Nephron progenitor cell (in vitro differentiated cells): ENCODE results near the gene LHPP.

Experiments used
- DNase-seq: peaks from one replicate; pipeline ENCODE4 v3.0.0; 2021
- H3K27ac Mint-ChIP-seq: 2 replicates; pipeline ENCODE4 v1.8.0; 2021; ENCODE audit warnings: mild to moderate bottlenecking, moderate library complexity, mixed read lengths
- H3K27me3 Mint-ChIP-seq: 2 replicates; pipeline ENCODE4 v1.8.0; 2021; ENCODE audit warnings: mild to moderate bottlenecking, low read depth, mixed read lengths; ENCODE audit not compliant: poor library complexity
- H3K36me3 Mint-ChIP-seq: 2 replicates; pipeline ENCODE4 v1.8.0; 2021; ENCODE audit warnings: low read depth, mixed read lengths
- H3K4me1 Mint-ChIP-seq: 2 replicates; pipeline ENCODE4 v1.8.0; 2021; ENCODE audit warnings: mixed read lengths
- H3K4me3 Mint-ChIP-seq: 2 replicates; pipeline ENCODE4 v1.8.0; 2021; ENCODE audit warnings: mild to moderate bottlenecking, moderate library complexity, mixed read lengths
- H3K9me3 Mint-ChIP-seq: 2 replicates; pipeline ENCODE4 v1.8.0; 2021; ENCODE audit warnings: mild to moderate bottlenecking, moderate library complexity, mixed read lengths
- TF ChIP-seq, protein P1 (sequence below): fragments of 200-600 bp; sonication (generic); IDR thresholded peaks from 2 replicates; pipeline ENCODE4 v1.5.0; 2021; ENCODE audit warnings: antibody characterized with exemption

The LHPP gene

DNA sequence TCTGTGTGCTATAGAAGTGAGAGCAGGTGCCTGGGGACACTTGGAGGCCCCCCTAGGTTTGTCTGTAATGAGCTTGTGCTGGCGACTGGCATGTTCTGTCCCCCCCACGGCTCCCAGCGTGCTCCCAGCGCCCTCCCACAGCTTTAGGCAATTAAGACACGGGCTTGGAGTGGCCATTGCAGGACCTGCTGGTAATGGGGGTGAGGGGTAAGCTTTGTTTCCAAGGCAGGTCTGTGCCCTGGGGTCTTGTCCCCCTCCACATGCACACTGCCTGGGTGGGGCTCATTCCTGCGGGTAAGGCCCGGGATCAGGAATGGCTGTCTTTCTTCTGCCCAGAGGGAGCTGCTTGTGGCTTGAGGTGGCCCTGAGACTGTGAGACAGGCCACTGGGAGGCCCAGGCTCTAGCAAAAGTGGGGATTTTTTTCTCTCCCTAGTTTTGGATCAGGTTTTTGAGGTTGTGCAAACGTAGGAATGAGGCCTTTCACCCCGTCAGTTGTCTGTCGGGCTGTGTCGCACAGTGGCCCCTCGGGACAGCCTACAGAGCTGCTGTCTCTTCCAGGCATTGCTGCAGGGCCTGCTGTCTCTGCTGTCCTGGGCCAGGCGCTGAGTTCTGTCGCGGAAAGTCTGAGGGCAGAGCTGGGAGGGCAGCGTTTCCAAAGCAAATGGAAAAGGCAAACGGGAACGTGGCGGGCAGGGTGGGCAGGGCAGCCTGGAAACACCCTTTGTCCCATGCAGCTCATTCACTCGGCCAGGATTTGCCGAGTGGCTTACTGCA lies 107.4 kb downstream of the LHPP start:
- Mint-ChIP-seq H3K36me3 (peaks cover 8% of the 10 kb centered on the region), H3K4me1 (peaks cover 28% of the 10 kb centered on the region), H3K9me3 (peaks cover 10% of the 10 kb centered on the region), H3K4me3 (no peak overlapping the region), H3K27ac (peak overlapping the region; percentile 57), H3K27me3 (peaks cover 6% of the 10 kb centered on the region)
- TF ChIP-seq, protein P1, sequence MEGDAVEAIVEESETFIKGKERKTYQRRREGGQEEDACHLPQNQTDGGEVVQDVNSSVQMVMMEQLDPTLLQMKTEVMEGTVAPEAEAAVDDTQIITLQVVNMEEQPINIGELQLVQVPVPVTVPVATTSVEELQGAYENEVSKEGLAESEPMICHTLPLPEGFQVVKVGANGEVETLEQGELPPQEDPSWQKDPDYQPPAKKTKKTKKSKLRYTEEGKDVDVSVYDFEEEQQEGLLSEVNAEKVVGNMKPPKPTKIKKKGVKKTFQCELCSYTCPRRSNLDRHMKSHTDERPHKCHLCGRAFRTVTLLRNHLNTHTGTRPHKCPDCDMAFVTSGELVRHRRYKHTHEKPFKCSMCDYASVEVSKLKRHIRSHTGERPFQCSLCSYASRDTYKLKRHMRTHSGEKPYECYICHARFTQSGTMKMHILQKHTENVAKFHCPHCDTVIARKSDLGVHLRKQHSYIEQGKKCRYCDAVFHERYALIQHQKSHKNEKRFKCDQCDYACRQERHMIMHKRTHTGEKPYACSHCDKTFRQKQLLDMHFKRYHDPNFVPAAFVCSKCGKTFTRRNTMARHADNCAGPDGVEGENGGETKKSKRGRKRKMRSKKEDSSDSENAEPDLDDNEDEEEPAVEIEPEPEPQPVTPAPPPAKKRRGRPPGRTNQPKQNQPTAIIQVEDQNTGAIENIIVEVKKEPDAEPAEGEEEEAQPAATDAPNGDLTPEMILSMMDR = no peak
- DNase-seq = no peak

DNA sequence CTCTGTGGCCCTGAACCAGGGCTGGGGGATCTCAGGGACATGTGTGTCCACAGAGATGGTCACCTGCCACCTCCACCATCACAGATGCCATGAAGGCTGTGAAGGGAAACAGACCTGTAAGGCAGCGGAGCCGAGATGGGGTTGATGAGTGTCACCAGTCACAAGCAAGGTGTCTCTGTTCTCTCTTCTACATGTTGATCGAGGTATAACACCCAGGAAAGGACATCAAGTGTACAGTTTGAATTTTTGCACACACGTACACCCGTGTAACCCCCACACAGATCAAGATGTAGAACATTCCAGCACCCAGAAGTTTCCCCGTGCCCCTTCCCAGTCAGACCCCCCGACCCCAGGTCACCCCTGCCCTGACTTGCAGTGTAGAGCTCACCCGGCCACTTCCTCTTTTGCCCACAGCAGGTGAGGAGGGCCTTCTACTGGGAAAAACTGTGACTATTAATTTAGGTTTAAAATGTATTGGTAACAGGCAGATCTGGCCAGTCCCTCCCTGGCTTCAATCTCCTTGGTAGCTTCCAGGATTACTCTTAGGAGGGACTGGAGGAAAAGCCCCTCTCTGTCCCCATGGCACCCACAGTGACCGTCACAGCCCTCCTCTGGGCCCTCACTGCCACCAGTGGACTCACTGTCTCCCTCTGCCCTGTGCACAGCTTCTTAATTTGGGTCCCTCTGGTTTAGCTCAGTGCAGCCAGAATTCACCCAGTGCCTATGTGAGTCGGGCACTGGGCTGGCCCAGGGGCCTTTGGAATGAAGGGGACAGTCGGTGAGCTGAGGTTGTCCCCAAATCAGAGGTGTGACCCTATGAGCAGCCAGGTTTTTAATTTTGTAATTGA lies 108.2 kb downstream of the LHPP start:
- TF ChIP-seq, protein P1 = no peak
- Mint-ChIP-seq H3K27ac (no peak overlapping the region), H3K9me3 (peaks cover 10% of the 10 kb centered on the region), H3K4me3 (no peak overlapping the region), H3K27me3 (peaks cover 4% of the 10 kb centered on the region), H3K4me1 (peaks cover 22% of the 10 kb centered on the region), H3K36me3 (peaks cover 8% of the 10 kb centered on the region)
- no peak for DNase-seq

- TF ChIP-seq, protein P1 = no peak
- H3K27me3 Mint-ChIP-seq = peaks cover 4% of the 10 kb centered on the region
- H3K36me3 Mint-ChIP-seq = peaks cover 8% of the 10 kb centered on the region
- H3K4me3 Mint-ChIP-seq = no peak overlapping the region
- peaks cover 14% of the 10 kb centered on the region for H3K4me1 Mint-ChIP-seq
- peak overlapping the region; percentile 44 for H3K27ac Mint-ChIP-seq
- DNase-seq = no peak
- peaks cover 10% of the 10 kb centered on the region for H3K9me3 Mint-ChIP-seq
Observed at GRCh38 chr10:124570646-124571045, 109.0 kb downstream of the LHPP start.

- Mint-ChIP-seq H3K4me3 (no peak overlapping the region), H3K9me3 (peaks cover 10% of the 10 kb centered on the region), H3K27ac (no peak overlapping the region), H3K27me3 (no peaks in the 10 kb centered on the region), H3K36me3 (peaks cover 8% of the 10 kb centered on the region), H3K4me1 (peaks cover 12% of the 10 kb centered on the region)
- DNase-seq = no peak
- TF ChIP-seq, protein P1 = no peak
Observed at GRCh38 chr10:124572751-124573150, 111.1 kb downstream of the LHPP start.

- H3K4me1 Mint-ChIP-seq = peaks cover 11% of the 10 kb centered on the region
- peaks cover 10% of the 10 kb centered on the region for H3K9me3 Mint-ChIP-seq
- H3K36me3 Mint-ChIP-seq = peaks cover 8% of the 10 kb centered on the region
- H3K4me3 Mint-ChIP-seq = no peak overlapping the region
- no peak for DNase-seq
- TF ChIP-seq, protein P1 = no peak
- H3K27ac Mint-ChIP-seq = no peak overlapping the region
- H3K27me3 Mint-ChIP-seq = no peaks in the 10 kb centered on the region
Observed at GRCh38 chr10:124573726-124574455, 112.3 kb downstream of the LHPP start.
